ENCODE data around the gene ADRA2B. TPM values are rescaled to one million over a fixed set of nuclear protein-coding genes. Genes with fewer than 3 reads are reported as not detected.

The ADRA2B gene
- total RNA-seq, 6 experiments from 2014 or later, result not detected

GRCh38 chr2:96122391-96122790, 6.0 kb upstream of the ADRA2B start:
- peaks cover 63% of the 10 kb centered on the region for H3K27me3 Mint-ChIP-seq (ENCODE audit: insufficient read depth)
- no peaks in the 10 kb centered on the region for H3K9me3 Mint-ChIP-seq
- no peak overlapping the region for H3K4me3 Mint-ChIP-seq
- no peaks in the 10 kb centered on the region for H3K36me3 Mint-ChIP-seq (ENCODE audit: low read depth)
- TF ChIP-seq, protein P1, sequence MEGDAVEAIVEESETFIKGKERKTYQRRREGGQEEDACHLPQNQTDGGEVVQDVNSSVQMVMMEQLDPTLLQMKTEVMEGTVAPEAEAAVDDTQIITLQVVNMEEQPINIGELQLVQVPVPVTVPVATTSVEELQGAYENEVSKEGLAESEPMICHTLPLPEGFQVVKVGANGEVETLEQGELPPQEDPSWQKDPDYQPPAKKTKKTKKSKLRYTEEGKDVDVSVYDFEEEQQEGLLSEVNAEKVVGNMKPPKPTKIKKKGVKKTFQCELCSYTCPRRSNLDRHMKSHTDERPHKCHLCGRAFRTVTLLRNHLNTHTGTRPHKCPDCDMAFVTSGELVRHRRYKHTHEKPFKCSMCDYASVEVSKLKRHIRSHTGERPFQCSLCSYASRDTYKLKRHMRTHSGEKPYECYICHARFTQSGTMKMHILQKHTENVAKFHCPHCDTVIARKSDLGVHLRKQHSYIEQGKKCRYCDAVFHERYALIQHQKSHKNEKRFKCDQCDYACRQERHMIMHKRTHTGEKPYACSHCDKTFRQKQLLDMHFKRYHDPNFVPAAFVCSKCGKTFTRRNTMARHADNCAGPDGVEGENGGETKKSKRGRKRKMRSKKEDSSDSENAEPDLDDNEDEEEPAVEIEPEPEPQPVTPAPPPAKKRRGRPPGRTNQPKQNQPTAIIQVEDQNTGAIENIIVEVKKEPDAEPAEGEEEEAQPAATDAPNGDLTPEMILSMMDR (IDR thresholded peaks at IDR 0.05), result no peak
- no peak overlapping the region for H3K27ac Mint-ChIP-seq
- H3K4me1 Mint-ChIP-seq (ENCODE audit: low read depth), result peaks cover 5% of the 10 kb centered on the region
- DNase-seq, result no peak

DNA sequence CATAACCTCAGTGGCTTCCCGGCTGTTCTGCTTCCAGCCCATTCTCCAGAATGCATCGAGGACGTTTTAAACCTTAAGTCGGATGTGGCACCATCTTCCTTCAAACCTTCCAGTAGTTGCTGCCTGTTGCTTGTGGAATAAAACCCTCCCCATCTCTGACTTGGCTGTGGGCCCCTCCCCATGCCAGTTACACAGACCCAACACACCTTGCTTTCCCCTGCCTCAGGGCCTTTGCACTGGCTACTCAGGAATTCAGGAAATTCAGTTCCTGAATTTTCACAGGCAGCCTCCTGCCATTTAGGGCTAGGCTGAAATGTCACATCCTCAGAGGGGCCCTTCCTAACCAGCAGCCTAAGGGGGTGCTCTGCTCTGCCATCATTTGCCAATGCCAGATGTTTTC, 5.0 kb upstream of the ADRA2B start:
- TF ChIP-seq, protein P1 (IDR thresholded peaks at IDR 0.05), result no peak
- no peak for DNase-seq
- no peaks in the 10 kb centered on the region for H3K36me3 Mint-ChIP-seq (ENCODE audit: low read depth)
- no peak overlapping the region for H3K4me3 Mint-ChIP-seq
- H3K9me3 Mint-ChIP-seq, result no peaks in the 10 kb centered on the region
- H3K4me1 Mint-ChIP-seq (ENCODE audit: low read depth), result peaks cover 8% of the 10 kb centered on the region
- H3K27ac Mint-ChIP-seq, result no peak overlapping the region
- H3K27me3 Mint-ChIP-seq (ENCODE audit: insufficient read depth), result peaks cover 63% of the 10 kb centered on the region

DNA sequence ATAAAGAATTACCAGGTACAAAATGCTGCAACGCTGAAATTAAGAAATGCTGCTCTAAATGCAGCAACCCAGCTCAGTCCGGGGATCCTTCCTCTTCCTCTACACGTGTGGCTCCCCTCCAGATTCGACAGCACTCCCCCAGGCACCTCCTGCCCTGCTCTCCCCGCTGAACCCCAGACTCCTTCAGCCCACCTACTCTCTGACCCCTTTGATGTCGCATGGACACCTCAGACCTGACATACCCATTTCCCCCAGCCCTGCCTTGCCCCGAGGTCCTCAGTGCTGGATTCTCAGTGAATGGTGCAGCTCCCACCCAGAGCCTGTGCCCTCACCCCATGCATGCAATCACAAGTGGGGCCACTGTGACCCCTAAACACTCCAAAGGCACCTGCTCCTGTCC, 4.6 kb upstream of the ADRA2B start:
- no peak overlapping the region for H3K27ac Mint-ChIP-seq
- H3K4me1 Mint-ChIP-seq (ENCODE audit: low read depth), result peaks cover 8% of the 10 kb centered on the region
- H3K4me3 Mint-ChIP-seq, result no peak overlapping the region
- no peak for DNase-seq
- TF ChIP-seq, protein P1 (IDR thresholded peaks at IDR 0.05), result no peak
- H3K36me3 Mint-ChIP-seq (ENCODE audit: low read depth), result no peaks in the 10 kb centered on the region
- H3K27me3 Mint-ChIP-seq (ENCODE audit: insufficient read depth), result peaks cover 59% of the 10 kb centered on the region
- H3K9me3 Mint-ChIP-seq, result no peaks in the 10 kb centered on the region

DNA sequence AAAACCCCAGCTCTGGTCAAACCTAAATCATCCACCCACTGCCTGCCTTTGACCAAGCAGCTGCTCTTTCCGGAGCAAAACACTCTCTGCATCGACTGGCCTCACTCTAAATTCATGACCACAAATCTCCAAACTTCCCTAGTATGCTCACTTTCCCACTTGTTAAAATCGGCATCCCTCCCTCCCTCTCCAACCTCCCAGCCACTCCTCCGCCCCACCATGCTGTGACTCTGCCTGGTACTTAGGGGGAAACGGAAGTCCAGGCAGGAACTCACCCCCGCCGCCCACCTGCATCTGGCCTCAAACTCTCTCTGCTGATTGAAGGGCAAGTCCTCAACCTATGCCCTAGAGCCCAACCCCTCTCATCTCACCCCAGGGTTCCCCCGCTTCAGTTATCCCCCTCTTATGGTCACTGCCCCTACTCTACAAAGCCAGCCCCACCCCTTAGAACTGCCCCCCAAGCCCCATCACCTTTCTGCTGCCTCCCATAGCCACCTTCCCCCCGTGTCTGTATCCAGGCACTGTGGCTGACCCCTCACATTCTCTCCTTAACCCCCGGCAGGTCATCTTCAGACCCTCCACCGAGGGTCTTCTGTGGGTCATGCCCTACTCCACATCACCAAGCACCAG, 3.8 kb upstream of the ADRA2B start:
- peaks cover 60% of the 10 kb centered on the region for H3K27me3 Mint-ChIP-seq (ENCODE audit: insufficient read depth)
- TF ChIP-seq, protein P1 (IDR thresholded peaks at IDR 0.05), result no peak
- peaks cover 5% of the 10 kb centered on the region for H3K36me3 Mint-ChIP-seq (ENCODE audit: low read depth)
- DNase-seq, result no peak
- H3K4me3 Mint-ChIP-seq, result no peak overlapping the region
- H3K4me1 Mint-ChIP-seq (ENCODE audit: low read depth), result peaks cover 8% of the 10 kb centered on the region
- H3K27ac Mint-ChIP-seq, result no peak overlapping the region
- H3K9me3 Mint-ChIP-seq, result no peaks in the 10 kb centered on the region

DNA sequence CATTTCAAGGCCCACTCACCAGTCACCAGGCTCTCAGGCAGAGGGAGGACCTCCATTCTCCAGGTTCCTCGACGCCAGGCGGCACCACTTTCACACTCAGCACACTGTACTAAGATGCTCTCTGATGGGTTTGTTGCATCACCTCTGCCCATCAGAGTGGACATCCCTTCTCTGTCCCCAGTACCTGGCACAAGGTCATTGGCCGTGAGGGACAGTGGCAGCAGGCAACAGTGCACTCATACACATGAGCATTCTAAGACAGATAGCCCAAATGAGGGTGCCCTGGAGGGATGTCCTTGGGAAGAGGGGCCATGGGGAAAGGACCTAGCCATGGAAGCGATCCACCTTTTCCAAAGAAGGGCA, 3.0 kb upstream of the ADRA2B start:
- H3K27ac Mint-ChIP-seq, result no peak overlapping the region
- TF ChIP-seq, protein P1 (IDR thresholded peaks at IDR 0.05), result no peak
- no peak for DNase-seq
- no peaks in the 10 kb centered on the region for H3K9me3 Mint-ChIP-seq
- H3K4me1 Mint-ChIP-seq (ENCODE audit: low read depth), result peaks cover 8% of the 10 kb centered on the region
- H3K27me3 Mint-ChIP-seq (ENCODE audit: insufficient read depth), result peaks cover 59% of the 10 kb centered on the region
- no peak overlapping the region for H3K4me3 Mint-ChIP-seq
- H3K36me3 Mint-ChIP-seq (ENCODE audit: low read depth), result peaks cover 7% of the 10 kb centered on the region
